Muscle layer of duodenum (tissue), 2 donors: ENCODE results near the gene ZBTB21.

ENCODE experiments used
- H3K27ac ChIP-seq: one replicate; pipeline ENCODE4 v1.7.0; 2013; ENCODE audit warnings: mild to moderate bottlenecking, low read length
- H3K27me3 ChIP-seq: one replicate; pipeline ENCODE4 v1.7.0; 2013; ENCODE audit warnings: low read depth, mild to moderate bottlenecking, control low read depth, low read length
- H3K36me3 ChIP-seq, 2 donors: one replicate each; pipeline ENCODE4 v1.7.0; 2013; ENCODE audit warnings: low read length in 2 of 2, control low read depth in 1 of 2, mild to moderate bottlenecking in 1 of 2; ENCODE audit not compliant: insufficient read depth in 2 of 2, control insufficient read depth in 1 of 2
- H3K4me1 ChIP-seq, 2 donors: one replicate each; pipeline ENCODE4 v1.7.0; 2013; ENCODE audit warnings: low read length in 2 of 2, mild to moderate bottlenecking in 2 of 2, control low read depth in 1 of 2, moderate library complexity in 1 of 2; ENCODE audit not compliant: insufficient read depth in 2 of 2, control insufficient read depth in 1 of 2
- H3K4me3 ChIP-seq, 2 donors: one replicate each; pipeline ENCODE4 v1.7.0; 2013; ENCODE audit warnings: low read length in 2 of 2, low read depth in 1 of 2, mild to moderate bottlenecking in 1 of 2
- H3K9me3 ChIP-seq, 2 donors: one replicate each; pipeline ENCODE4 v1.7.0; 2013; ENCODE audit warnings: low read length in 2 of 2, control low read depth in 1 of 2, mild to moderate bottlenecking in 1 of 2; ENCODE audit not compliant: control insufficient read depth in 1 of 2
- donor health status: healthy.

ZBTB21 gene

GRCh38 chr21:41985662-41986416 is 24.3 kb downstream of the ZBTB21 start:
- no peaks in the 10 kb centered on the region for H3K4me1 ChIP-seq
- H3K9me3 ChIP-seq = no peaks in the 10 kb centered on the region

GRCh38 chr21:41983229-41983628 is 26.9 kb downstream of the ZBTB21 start:
- no peak overlapping the region for H3K4me3 ChIP-seq
- no peaks in the 10 kb centered on the region for H3K27me3 ChIP-seq
- no peaks in the 10 kb centered on the region for H3K36me3 ChIP-seq
- H3K9me3 ChIP-seq = no peaks in the 10 kb centered on the region
- no peak overlapping the region for H3K27ac ChIP-seq
- H3K4me1 ChIP-seq = no peaks in the 10 kb centered on the region

More at GRCh38 chr21:41985662-41986416, 24.3 kb downstream of the ZBTB21 start:
- Histone ChIP-seq H3K27ac (no peak overlapping the region), H3K4me3 (no peak overlapping the region), H3K36me3 (peaks cover under 1 to 2% of the 10 kb centered on the region in 2 donors), H3K27me3 (no peaks in the 10 kb centered on the region)

GRCh38 chr21:41980561-41980960 is 29.6 kb downstream of the ZBTB21 start:
- no peak overlapping the region for H3K27ac ChIP-seq
- no peaks in the 10 kb centered on the region for H3K27me3 ChIP-seq
- no peaks in the 10 kb centered on the region for H3K4me1 ChIP-seq
- H3K36me3 ChIP-seq = no peaks in the 10 kb centered on the region
- no peak overlapping the region for H3K4me3 ChIP-seq
- no peaks in the 10 kb centered on the region for H3K9me3 ChIP-seq

GRCh38 chr21:41979751-41980369 is 30.3 kb downstream of the ZBTB21 start:
- Histone ChIP-seq H3K27me3 (no peaks in the 10 kb centered on the region), H3K9me3 (no peaks in the 10 kb centered on the region), H3K4me3 (no peak overlapping the region), H3K27ac (no peak overlapping the region), H3K36me3 (no peaks in the 10 kb centered on the region), H3K4me1 (no peaks in the 10 kb centered on the region)

GRCh38 chr21:41979335-41979734 is 30.8 kb downstream of the ZBTB21 start:
- no peak overlapping the region for H3K4me3 ChIP-seq
- H3K27me3 ChIP-seq = no peaks in the 10 kb centered on the region

GRCh38 chr21:41977034-41977950 is 32.9 kb downstream of the ZBTB21 start:
- H3K36me3 ChIP-seq = no peaks in the 10 kb centered on the region
- no peaks in the 10 kb centered on the region for H3K9me3 ChIP-seq
- H3K4me1 ChIP-seq = no peaks in the 10 kb centered on the region
- no peak overlapping the region for H3K4me3 ChIP-seq
- no peaks in the 10 kb centered on the region for H3K27me3 ChIP-seq
- no peak overlapping the region for H3K27ac ChIP-seq

More at GRCh38 chr21:41979335-41979734, 30.8 kb downstream of the ZBTB21 start:
- no peak overlapping the region for H3K27ac ChIP-seq
- H3K9me3 ChIP-seq = no peaks in the 10 kb centered on the region
- no peaks in the 10 kb centered on the region for H3K36me3 ChIP-seq
- no peaks in the 10 kb centered on the region for H3K4me1 ChIP-seq

GRCh38 chr21:41976611-41977010 is 33.5 kb downstream of the ZBTB21 start:
- H3K27me3 ChIP-seq = no peaks in the 10 kb centered on the region
- H3K36me3 ChIP-seq = no peaks in the 10 kb centered on the region
- H3K4me3 ChIP-seq = no peak overlapping the region
- H3K9me3 ChIP-seq = no peaks in the 10 kb centered on the region
- H3K4me1 ChIP-seq = no peaks in the 10 kb centered on the region
- no peak overlapping the region for H3K27ac ChIP-seq

- H3K4me1 ChIP-seq = no peaks in the 10 kb centered on the region
Observed at GRCh38 chr21:41975391-41976272, 34.5 kb downstream of the ZBTB21 start.

GRCh38 chr21:41974752-41975053 is 35.5 kb downstream of the ZBTB21 start:
- Histone ChIP-seq H3K27ac (no peak overlapping the region), H3K9me3 (no peaks in the 10 kb centered on the region), H3K4me1 (no peaks in the 10 kb centered on the region), H3K4me3 (no peak overlapping the region), H3K27me3 (no peaks in the 10 kb centered on the region), H3K36me3 (no peaks in the 10 kb centered on the region)

More at GRCh38 chr21:41975391-41976272, 34.5 kb downstream of the ZBTB21 start:
- no peaks in the 10 kb centered on the region for H3K9me3 ChIP-seq
- no peak overlapping the region for H3K4me3 ChIP-seq
- H3K27ac ChIP-seq = no peak overlapping the region
- no peaks in the 10 kb centered on the region for H3K36me3 ChIP-seq
- H3K27me3 ChIP-seq = no peaks in the 10 kb centered on the region

GRCh38 chr21:41973861-41974751 is 36.1 kb downstream of the ZBTB21 start:
- H3K4me3 ChIP-seq = no peak overlapping the region
- no peaks in the 10 kb centered on the region for H3K36me3 ChIP-seq
- no peaks in the 10 kb centered on the region for H3K27me3 ChIP-seq
- H3K4me1 ChIP-seq = no peaks in the 10 kb centered on the region
- no peaks in the 10 kb centered on the region for H3K9me3 ChIP-seq
- H3K27ac ChIP-seq = no peak overlapping the region
